Liver (tissue), 9 donors: ENCODE results near the gene CA5A. TPM values are rescaled to one million over a fixed set of nuclear protein-coding genes. Genes with fewer than 3 reads are reported as not detected.

Experiments
- DNase-seq: peaks from one replicate; pipeline ENCODE4 v3.0.0-alpha.2; 2017; ENCODE audit warnings: low spot score
- H3K27ac ChIP-seq, 2 donors: one replicate each; pipeline ENCODE4 v1.7.0; 2013; ENCODE audit warnings: inconsistent platforms in 2 of 2, low read length in 2 of 2, control low read depth in 1 of 2, low read depth in 1 of 2, mild to moderate bottlenecking in 1 of 2
- H3K27me3 ChIP-seq, 4 donors: one replicate each; pipeline versions ENCODE4 v1.6.1 to v1.7.0; 2013; ENCODE audit warnings: low read length in 3 of 4, inconsistent platforms in 1 of 4, mild to moderate bottlenecking in 1 of 4, moderate library complexity in 1 of 4; ENCODE audit not compliant: control insufficient read depth in 4 of 4, insufficient read depth in 4 of 4
- H3K36me3 ChIP-seq, 4 donors: one replicate each; pipeline versions ENCODE4 v1.6.1 to v1.7.0; 2013; ENCODE audit warnings: low read length in 3 of 4, mild to moderate bottlenecking in 3 of 4, low read depth in 1 of 4, moderate library complexity in 1 of 4; ENCODE audit not compliant: control insufficient read depth in 4 of 4, insufficient read depth in 3 of 4
- H3K4me1 ChIP-seq, 4 donors: one replicate each; pipeline versions ENCODE4 v1.6.1 to v1.7.0; 2013; ENCODE audit warnings: low read length in 3 of 4, mild to moderate bottlenecking in 3 of 4, moderate library complexity in 1 of 4; ENCODE audit not compliant: control insufficient read depth in 4 of 4, insufficient read depth in 4 of 4
- H3K4me3 ChIP-seq, 3 donors: one replicate each; pipeline versions ENCODE4 v1.6.1 to v1.7.0; 2013; ENCODE audit warnings: low read length in 3 of 3, control low read depth in 1 of 3, low read depth in 1 of 3, mild to moderate bottlenecking in 1 of 3
- H3K9ac ChIP-seq, 2 donors: one replicate each; pipeline ENCODE4 v1.7.0; 2013; ENCODE audit warnings: low read length in 2 of 2, mild to moderate bottlenecking in 2 of 2, moderate library complexity in 2 of 2, control low read depth in 1 of 2, low read depth in 1 of 2
- H3K9me3 ChIP-seq, 4 donors: one replicate each; pipeline versions ENCODE4 v1.6.1 to v1.7.0; 2013; ENCODE audit warnings: low read length in 3 of 4; ENCODE audit not compliant: control insufficient read depth in 4 of 4
- EGR1 ChIP-seq, 2 donors: IDR thresholded peaks; 2 replicates each; pipeline ENCODE4 v1.6.1; 2016 to 2018; ENCODE audit warnings: antibody characterized with exemption in 2 of 2, low read depth in 2 of 2
- FOXA1 ChIP-seq: IDR thresholded peaks from 2 replicates; pipeline ENCODE4 v1.6.1; 2016; ENCODE audit warnings: antibody characterized with exemption
- FOXA2 ChIP-seq: IDR thresholded peaks from 2 replicates; pipeline ENCODE4 v1.6.1; 2016; ENCODE audit warnings: antibody characterized with exemption
- GABPA ChIP-seq, 2 donors: IDR thresholded peaks in 1 of 2; conservative IDR thresholded peaks in 1 of 2; 2 replicates each; pipeline ENCODE4 v1.6.1; 2016; ENCODE audit warnings: antibody characterized with exemption in 2 of 2, mild to moderate bottlenecking in 1 of 2, moderate library complexity in 1 of 2
- HNF4A ChIP-seq, 2 donors: conservative IDR thresholded peaks; 2 replicates each; pipeline ENCODE4 v1.6.1; 2016; ENCODE audit warnings: antibody characterized with exemption in 2 of 2, mild to moderate bottlenecking in 2 of 2
- HNF4G ChIP-seq: IDR thresholded peaks from 2 replicates; pipeline ENCODE4 v1.6.1; 2016; ENCODE audit warnings: antibody characterized with exemption
- JUND ChIP-seq, 2 donors: IDR thresholded peaks; 2 replicates each; pipeline ENCODE4 v1.6.1; 2016; ENCODE audit warnings: antibody characterized with exemption in 2 of 2
- NR2F2 ChIP-seq: IDR thresholded peaks from 2 replicates; pipeline ENCODE4 v1.6.1; 2016; ENCODE audit warnings: antibody characterized with exemption
- RAD21 ChIP-seq, 2 donors: IDR thresholded peaks; 2 replicates each; pipeline ENCODE4 v1.6.1; 2016; ENCODE audit warnings: antibody characterized with exemption in 2 of 2, mild to moderate bottlenecking in 2 of 2
- RXRA ChIP-seq, 2 donors: IDR thresholded peaks; 2 replicates each; pipeline ENCODE4 v1.6.1; 2017 to 2018; ENCODE audit warnings: antibody characterized with exemption in 2 of 2, mild to moderate bottlenecking in 1 of 2
- SP1 ChIP-seq: IDR thresholded peaks from 2 replicates; pipeline ENCODE4 v1.6.1; 2018; ENCODE audit warnings: antibody characterized with exemption, mild to moderate bottlenecking
- TAF1 ChIP-seq: conservative IDR thresholded peaks from 2 replicates; pipeline ENCODE4 v1.6.1; 2016; ENCODE audit warnings: antibody characterized with exemption, mild to moderate bottlenecking
- YY1 ChIP-seq: IDR thresholded peaks from 2 replicates; pipeline ENCODE4 v1.6.1; 2016; ENCODE audit warnings: antibody characterized with exemption, mild to moderate bottlenecking
- WGBS: extraction: QIAGEN DNeasy Blood & Tissue Kit; methylation state at CpG from one replicate; pipeline ENCODE4 v1.1.7; 2013; 5-methylcytosine and 5-hydroxymethylcytosine counted together
- polyA plus RNA-seq, 2 donors: library from polyadenylated mRNA; stranded (reverse) in 1 of 2; unstranded in 1 of 2; fragments of 200-250 nt in 1 of 2; fragments of >200 nt in 1 of 2; fragmentation: Nextera tagmentation in 1 of 2; extraction: Ambion mirVana in 1 of 2; gene quantifications; one replicate each; pipeline versions ENCODE4 v1.2.1 to v1.2.3, GENCODE V29; 2013 to 2015
- total RNA-seq, 2 donors: library from RNA; depleted of rRNA; stranded (reverse); fragments of >200 nt; gene quantifications; one replicate each; pipeline ENCODE4 v1.2.3, GENCODE V29; 2014
- TF ChIP-seq, protein P1 (sequence below): IDR thresholded peaks from 2 replicates; pipeline ENCODE4 v1.6.1; 2016; ENCODE audit warnings: antibody characterized with exemption, mild to moderate bottlenecking
- TF ChIP-seq, protein P2 (sequence below): fragments of 150-350 bp; IDR thresholded peaks from 2 replicates; pipeline ENCODE4 v1.5.1; 2017; ENCODE audit warnings: improper control_type of control experiment, low read depth, low read length; ENCODE audit not compliant: missing input control
- TF ChIP-seq, protein P3 (sequence below): IDR thresholded peaks from 2 replicates; pipeline ENCODE4 v1.6.1; 2016; ENCODE audit warnings: antibody characterized with exemption
- TF ChIP-seq, protein P4 (sequence below): IDR thresholded peaks from 2 replicates; pipeline ENCODE4 v1.6.1; 2016; ENCODE audit warnings: antibody characterized with exemption
- TF ChIP-seq, protein P5 (sequence below): IDR thresholded peaks from 2 replicates; pipeline ENCODE4 v1.6.1; 2016; ENCODE audit warnings: antibody characterized with exemption
- donor health status: healthy.
- donor health status: healthy.
- donor health status: healthy.
- donor health status: healthy.
- donor health status: healthy.

The CA5A gene
- total and polyA plus RNA-seq, 4 donors = 12.3 to 66.8 (median 33.6) TPM

DNA sequence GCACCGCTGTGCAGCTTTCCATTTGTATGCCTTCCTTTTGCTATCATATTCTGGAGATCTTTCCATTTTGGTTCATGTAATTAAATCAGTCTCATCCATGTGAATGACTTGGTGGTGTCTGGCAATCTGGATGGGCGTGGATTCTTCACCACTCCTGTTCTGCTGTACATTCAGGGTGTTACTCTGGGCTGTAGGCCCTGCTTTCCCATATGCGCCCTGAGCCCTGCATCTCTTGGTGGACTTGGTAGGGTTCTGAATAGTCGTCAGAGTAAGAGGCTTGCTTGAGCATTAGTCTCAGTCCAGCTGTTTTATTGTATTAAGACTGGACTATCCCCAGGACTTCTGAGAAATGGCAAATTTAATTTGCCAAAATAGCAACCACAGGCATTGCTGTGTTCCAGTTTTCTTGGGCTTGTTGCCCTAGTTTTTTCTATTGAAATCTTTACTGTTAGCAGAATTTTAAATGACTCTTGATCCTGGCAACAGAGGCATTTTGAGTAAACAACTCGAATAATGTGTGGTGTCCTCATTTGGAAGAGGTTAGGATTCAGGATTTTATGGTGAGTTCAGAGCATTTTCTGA lies 29.8 kb upstream of the CA5A start:
- Histone ChIP-seq H3K4me3 (no peak overlapping the region), H3K27me3 (no peaks in the 10 kb centered on the region), H3K27ac (peak overlapping the region; percentile 36 to 56), H3K4me1 (peaks cover 5 to 17% (median 14%) of the 10 kb centered on the region in 4 donors), H3K36me3 (peaks cover 0 to 2% (median 2%) of the 10 kb centered on the region in 4 donors), H3K9me3 (peaks cover 0 to 1% (median under 1%) of the 10 kb centered on the region in 4 donors), H3K9ac (no peak overlapping the region)
- DNase-seq = no peak
- 70% methylated on average over 5 of the region's 5 CpGs for WGBS
- no peak for TF ChIP-seq HNF4G
- no peak for TF ChIP-seq JUND (IDR thresholded peaks at IDR 0.05)
- no peak for TF ChIP-seq HNF4A (conservative IDR thresholded peaks at IDR 0.05)
- no peak for TF ChIP-seq EGR1 (IDR thresholded peaks at IDR 0.05; ENCODE audit: low read depth in 2 of 2)
- TF ChIP-seq, protein P1, sequence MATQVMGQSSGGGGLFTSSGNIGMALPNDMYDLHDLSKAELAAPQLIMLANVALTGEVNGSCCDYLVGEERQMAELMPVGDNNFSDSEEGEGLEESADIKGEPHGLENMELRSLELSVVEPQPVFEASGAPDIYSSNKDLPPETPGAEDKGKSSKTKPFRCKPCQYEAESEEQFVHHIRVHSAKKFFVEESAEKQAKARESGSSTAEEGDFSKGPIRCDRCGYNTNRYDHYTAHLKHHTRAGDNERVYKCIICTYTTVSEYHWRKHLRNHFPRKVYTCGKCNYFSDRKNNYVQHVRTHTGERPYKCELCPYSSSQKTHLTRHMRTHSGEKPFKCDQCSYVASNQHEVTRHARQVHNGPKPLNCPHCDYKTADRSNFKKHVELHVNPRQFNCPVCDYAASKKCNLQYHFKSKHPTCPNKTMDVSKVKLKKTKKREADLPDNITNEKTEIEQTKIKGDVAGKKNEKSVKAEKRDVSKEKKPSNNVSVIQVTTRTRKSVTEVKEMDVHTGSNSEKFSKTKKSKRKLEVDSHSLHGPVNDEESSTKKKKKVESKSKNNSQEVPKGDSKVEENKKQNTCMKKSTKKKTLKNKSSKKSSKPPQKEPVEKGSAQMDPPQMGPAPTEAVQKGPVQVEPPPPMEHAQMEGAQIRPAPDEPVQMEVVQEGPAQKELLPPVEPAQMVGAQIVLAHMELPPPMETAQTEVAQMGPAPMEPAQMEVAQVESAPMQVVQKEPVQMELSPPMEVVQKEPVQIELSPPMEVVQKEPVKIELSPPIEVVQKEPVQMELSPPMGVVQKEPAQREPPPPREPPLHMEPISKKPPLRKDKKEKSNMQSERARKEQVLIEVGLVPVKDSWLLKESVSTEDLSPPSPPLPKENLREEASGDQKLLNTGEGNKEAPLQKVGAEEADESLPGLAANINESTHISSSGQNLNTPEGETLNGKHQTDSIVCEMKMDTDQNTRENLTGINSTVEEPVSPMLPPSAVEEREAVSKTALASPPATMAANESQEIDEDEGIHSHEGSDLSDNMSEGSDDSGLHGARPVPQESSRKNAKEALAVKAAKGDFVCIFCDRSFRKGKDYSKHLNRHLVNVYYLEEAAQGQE = no peak
- no peak for TF ChIP-seq FOXA2
- TF ChIP-seq GABPA (IDR thresholded peaks at IDR 0.05 in 1 of 2, conservative IDR thresholded peaks at IDR 0.05 in 1 of 2) = no peak
- TF ChIP-seq, protein P2, sequence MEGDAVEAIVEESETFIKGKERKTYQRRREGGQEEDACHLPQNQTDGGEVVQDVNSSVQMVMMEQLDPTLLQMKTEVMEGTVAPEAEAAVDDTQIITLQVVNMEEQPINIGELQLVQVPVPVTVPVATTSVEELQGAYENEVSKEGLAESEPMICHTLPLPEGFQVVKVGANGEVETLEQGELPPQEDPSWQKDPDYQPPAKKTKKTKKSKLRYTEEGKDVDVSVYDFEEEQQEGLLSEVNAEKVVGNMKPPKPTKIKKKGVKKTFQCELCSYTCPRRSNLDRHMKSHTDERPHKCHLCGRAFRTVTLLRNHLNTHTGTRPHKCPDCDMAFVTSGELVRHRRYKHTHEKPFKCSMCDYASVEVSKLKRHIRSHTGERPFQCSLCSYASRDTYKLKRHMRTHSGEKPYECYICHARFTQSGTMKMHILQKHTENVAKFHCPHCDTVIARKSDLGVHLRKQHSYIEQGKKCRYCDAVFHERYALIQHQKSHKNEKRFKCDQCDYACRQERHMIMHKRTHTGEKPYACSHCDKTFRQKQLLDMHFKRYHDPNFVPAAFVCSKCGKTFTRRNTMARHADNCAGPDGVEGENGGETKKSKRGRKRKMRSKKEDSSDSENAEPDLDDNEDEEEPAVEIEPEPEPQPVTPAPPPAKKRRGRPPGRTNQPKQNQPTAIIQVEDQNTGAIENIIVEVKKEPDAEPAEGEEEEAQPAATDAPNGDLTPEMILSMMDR = no peak
- TF ChIP-seq RXRA (IDR thresholded peaks at IDR 0.05) = no peak
- TF ChIP-seq, protein P3, sequence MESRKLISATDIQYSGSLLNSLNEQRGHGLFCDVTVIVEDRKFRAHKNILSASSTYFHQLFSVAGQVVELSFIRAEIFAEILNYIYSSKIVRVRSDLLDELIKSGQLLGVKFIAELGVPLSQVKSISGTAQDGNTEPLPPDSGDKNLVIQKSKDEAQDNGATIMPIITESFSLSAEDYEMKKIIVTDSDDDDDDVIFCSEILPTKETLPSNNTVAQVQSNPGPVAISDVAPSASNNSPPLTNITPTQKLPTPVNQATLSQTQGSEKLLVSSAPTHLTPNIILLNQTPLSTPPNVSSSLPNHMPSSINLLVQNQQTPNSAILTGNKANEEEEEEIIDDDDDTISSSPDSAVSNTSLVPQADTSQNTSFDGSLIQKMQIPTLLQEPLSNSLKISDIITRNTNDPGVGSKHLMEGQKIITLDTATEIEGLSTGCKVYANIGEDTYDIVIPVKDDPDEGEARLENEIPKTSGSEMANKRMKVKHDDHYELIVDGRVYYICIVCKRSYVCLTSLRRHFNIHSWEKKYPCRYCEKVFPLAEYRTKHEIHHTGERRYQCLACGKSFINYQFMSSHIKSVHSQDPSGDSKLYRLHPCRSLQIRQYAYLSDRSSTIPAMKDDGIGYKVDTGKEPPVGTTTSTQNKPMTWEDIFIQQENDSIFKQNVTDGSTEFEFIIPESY = no peak
- no peak for TF ChIP-seq NR2F2
- TF ChIP-seq, protein P4, sequence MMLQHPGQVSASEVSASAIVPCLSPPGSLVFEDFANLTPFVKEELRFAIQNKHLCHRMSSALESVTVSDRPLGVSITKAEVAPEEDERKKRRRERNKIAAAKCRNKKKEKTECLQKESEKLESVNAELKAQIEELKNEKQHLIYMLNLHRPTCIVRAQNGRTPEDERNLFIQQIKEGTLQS = no peak
- TF ChIP-seq FOXA1 = no peak
- no peak for TF ChIP-seq YY1
- TF ChIP-seq, protein P5, sequence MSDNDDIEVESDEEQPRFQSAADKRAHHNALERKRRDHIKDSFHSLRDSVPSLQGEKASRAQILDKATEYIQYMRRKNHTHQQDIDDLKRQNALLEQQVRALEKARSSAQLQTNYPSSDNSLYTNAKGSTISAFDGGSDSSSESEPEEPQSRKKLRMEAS = no peak
- no peak for TF ChIP-seq TAF1
- no peak for TF ChIP-seq RAD21 (IDR thresholded peaks at IDR 0.05)
- TF ChIP-seq SP1 = no peak
